IMR-90 (cell line): ENCODE data around the gene NKX6-2. TPM values are rescaled to one million over a fixed set of nuclear protein-coding genes. Genes with fewer than 3 reads are reported as not detected.

Experiments used
- ATAC-seq: fragments of 200-7000 bp; cut with Tn5 transposase; 2 replicates; pipeline ENCODE4 v1.9.1; 2020; ENCODE audit warnings: low read depth, mild to moderate bottlenecking, moderate library complexity
- BruUV-seq: library from RNA; stranded (reverse); fragments of 400-500 nt; replicated peaks from 2 replicates; lab custom pipeline; 2021; lab: Mats Ljungman, UMichigan
- CTCF ChIA-PET: fragments of 300-600 bp; formaldehyde crosslinking; extraction: SDS; loops from one replicate; lab custom pipeline; 2021; ENCODE audit warnings: antibody characterized with exemption; lab: Yijun Ruan, JAX
- POLR2A ChIA-PET: fragments of 300-600 bp; sonication (Branson Sonifier 250); formaldehyde crosslinking; loops from one replicate; lab custom pipeline; 2022; ENCODE audit warnings: antibody characterized with exemption; ENCODE audit not compliant: unreplicated experiment; lab: Charles Lee
- DNase-seq: peaks from one replicate; pipeline ENCODE4 v3.0.0; 2013
- H2AFZ ChIP-seq: replicated peaks from 2 replicates; pipeline ENCODE3; 2013; ENCODE audit warnings: low read length, mild to moderate bottlenecking; ENCODE audit not compliant: poor library complexity
- H2AK5ac ChIP-seq: 2 replicates; pipeline ENCODE4 v1.6.1; 2013; ENCODE audit warnings: low read depth, low read length, inconsistent platforms
- H2AK9ac ChIP-seq: replicated peaks from 2 replicates; pipeline ENCODE3; 2013; ENCODE audit warnings: mild to moderate bottlenecking, low read depth, low read length, moderate library complexity; ENCODE audit not compliant: poor library complexity
- H2BK120ac ChIP-seq: 2 replicates; pipeline ENCODE4 v1.6.1; 2013; ENCODE audit warnings: low read depth, low read length, inconsistent platforms
- H2BK15ac ChIP-seq: 3 replicates; pipeline ENCODE4 v1.6.1; 2013; ENCODE audit warnings: low read depth, low read length, inconsistent platforms
- H2BK20ac ChIP-seq: 2 replicates; pipeline ENCODE4 v1.6.1; 2013; ENCODE audit warnings: low read depth, mild to moderate bottlenecking, inconsistent platforms, low read length, moderate library complexity
- H2BK5ac ChIP-seq: 2 replicates; pipeline ENCODE4 v1.6.1; 2013; ENCODE audit warnings: mild to moderate bottlenecking, low read depth, low read length, inconsistent platforms; ENCODE audit not compliant: poor library complexity, severe bottlenecking
- H3K14ac ChIP-seq: replicated peaks from 2 replicates; pipeline ENCODE4 v1.6.1; 2013; ENCODE audit warnings: low read depth, low read length, inconsistent platforms
- H3K18ac ChIP-seq: 2 replicates; pipeline ENCODE4 v1.6.1; 2013; ENCODE audit warnings: low read depth, low read length, control low read depth
- H3K23ac ChIP-seq: 2 replicates; pipeline ENCODE4 v1.6.1; 2013; ENCODE audit warnings: low read depth, low read length, inconsistent platforms
- H3K27ac ChIP-seq: 2 replicates; pipeline ENCODE4 v1.5.1; 2013; ENCODE audit warnings: mild to moderate bottlenecking, control low read depth, low read length; ENCODE audit not compliant: insufficient read depth
- H3K27me3 ChIP-seq: 2 replicates; pipeline ENCODE4 v1.6.1; 2013; ENCODE audit warnings: low read length; ENCODE audit not compliant: control insufficient read depth, insufficient read depth
- H3K36me3 ChIP-seq: 2 replicates; pipeline ENCODE4 v1.6.1; 2013; ENCODE audit warnings: low read length, mixed read lengths; ENCODE audit not compliant: control insufficient read depth, insufficient read depth
- H3K4ac ChIP-seq: 2 replicates; pipeline ENCODE4 v1.6.1; 2013; ENCODE audit warnings: low read depth, low read length, inconsistent platforms
- H3K4me1 ChIP-seq: 2 replicates; pipeline ENCODE4 v1.6.1; 2013; ENCODE audit warnings: low read length, mixed read lengths; ENCODE audit not compliant: control insufficient read depth, insufficient read depth
- H3K4me2 ChIP-seq: 2 replicates; pipeline ENCODE4 v1.6.1; 2013; ENCODE audit warnings: low read depth, mild to moderate bottlenecking, control low read depth, low read length, moderate library complexity
- H3K4me3 ChIP-seq: 2 replicates; pipeline ENCODE4 v1.5.1; 2013; ENCODE audit warnings: low read depth, mild to moderate bottlenecking, control low read depth, low read length, moderate library complexity; ENCODE audit not compliant: insufficient read depth
- H3K56ac ChIP-seq: 2 replicates; pipeline ENCODE4 v1.6.1; 2013; ENCODE audit warnings: low read length, inconsistent platforms; ENCODE audit not compliant: insufficient read depth; ENCODE audit errors: extremely low read depth
- H3K79me1 ChIP-seq, 2 experiments: 2 replicates each; pipeline ENCODE4 v1.6.1; 2013; ENCODE audit warnings: low read length in 2 of 2, inconsistent platforms in 1 of 2, low read depth in 1 of 2
- H3K9ac ChIP-seq: 2 replicates; pipeline ENCODE4 v1.6.1; 2013; ENCODE audit warnings: low read depth, low read length, control low read depth
- H3K9me1 ChIP-seq: 2 replicates; pipeline ENCODE4 v1.6.1; 2013; ENCODE audit warnings: low read length, inconsistent platforms; ENCODE audit not compliant: insufficient read depth
- H3K9me3 ChIP-seq: 2 replicates; pipeline ENCODE4 v1.6.1; 2013; ENCODE audit warnings: low read length; ENCODE audit not compliant: control insufficient read depth, insufficient read depth
- H4K20me1 ChIP-seq: 2 replicates; pipeline ENCODE4 v1.6.1; 2013; ENCODE audit warnings: low read length, inconsistent platforms; ENCODE audit not compliant: insufficient read depth
- H4K5ac ChIP-seq: 2 replicates; pipeline ENCODE4 v1.6.1; 2013; ENCODE audit warnings: mild to moderate bottlenecking, low read depth, low read length, control low read depth
- H4K8ac ChIP-seq, 2 experiments: 2 replicates each; pipeline ENCODE4 v1.6.1; 2013; ENCODE audit warnings: low read depth in 2 of 2, low read length in 2 of 2, control low read depth in 1 of 2, inconsistent platforms in 1 of 2
- H4K91ac ChIP-seq: 2 replicates; pipeline ENCODE4 v1.6.1; 2013; ENCODE audit warnings: low read depth, low read length, inconsistent platforms; ENCODE audit not compliant: insufficient read depth
- BHLHE40 ChIP-seq: fragments of 150-350 bp; IDR thresholded peaks from 2 replicates; pipeline ENCODE4 v1.6.1; 2016; ENCODE audit warnings: mild to moderate bottlenecking, low read depth, low read length
- CEBPB ChIP-seq: IDR thresholded peaks from 2 replicates; pipeline ENCODE4 v1.6.1; 2012; ENCODE audit warnings: low read depth, low read length, improper control_type of control experiment
- CHD1 ChIP-seq: IDR thresholded peaks from 2 replicates; pipeline ENCODE4 v1.6.1; 2012; ENCODE audit warnings: low read depth, low read length, improper control_type of control experiment
- CTCF ChIP-seq: conservative IDR thresholded peaks from 2 replicates; pipeline ENCODE4 v1.5.1; 2012; ENCODE audit warnings: mild to moderate bottlenecking, low read depth, low read length, improper control_type of control experiment
- ELK1 ChIP-seq: fragments of 150-350 bp; IDR thresholded peaks from 2 replicates; pipeline ENCODE4 v1.6.1; 2016; ENCODE audit warnings: low read depth, mild to moderate bottlenecking, low read length, moderate library complexity, borderline replicate concordance
- FOS ChIP-seq: fragments of 150-350 bp; IDR thresholded peaks from 2 replicates; pipeline ENCODE4 v1.6.1; 2016; ENCODE audit warnings: low read depth, low read length
- MAFK ChIP-seq: IDR thresholded peaks from 2 replicates; pipeline ENCODE4 v1.6.1; 2012; ENCODE audit warnings: low read depth, low read length, improper control_type of control experiment
- MAZ ChIP-seq: IDR thresholded peaks from 2 replicates; pipeline ENCODE4 v1.6.1; 2012; ENCODE audit warnings: low read depth, mild to moderate bottlenecking, low read length, improper control_type of control experiment, moderate library complexity, borderline replicate concordance
- MXI1 ChIP-seq: IDR thresholded peaks from 2 replicates; pipeline ENCODE4 v1.6.1; 2012; ENCODE audit warnings: low read depth, mild to moderate bottlenecking, low read length, moderate library complexity, borderline replicate concordance
- NFE2L2 ChIP-seq: fragments of 150-350 bp; IDR thresholded peaks from 2 replicates; pipeline ENCODE4 v1.6.1; 2016; ENCODE audit warnings: low read depth, mild to moderate bottlenecking, low read length
- POLR2A ChIP-seq: IDR thresholded peaks from 2 replicates; pipeline ENCODE4 v1.6.1; 2012; ENCODE audit warnings: mild to moderate bottlenecking, low read depth, low read length
- RAD21 ChIP-seq: IDR thresholded peaks from 2 replicates; pipeline ENCODE4 v1.6.1; 2012; ENCODE audit warnings: low read length, improper control_type of control experiment
- RCOR1 ChIP-seq: IDR thresholded peaks from 2 replicates; pipeline ENCODE4 v1.6.1; 2012; ENCODE audit warnings: mild to moderate bottlenecking, low read length, improper control_type of control experiment; ENCODE audit not compliant: insufficient replicate concordance
- RFX5 ChIP-seq: IDR thresholded peaks from 2 replicates; pipeline ENCODE4 v1.8.0; 2012; ENCODE audit warnings: low read depth, mild to moderate bottlenecking, low read length, moderate library complexity
- SMC3 ChIP-seq: fragments of 150-350 bp; IDR thresholded peaks from 2 replicates; pipeline ENCODE4 v1.6.1; 2016; ENCODE audit warnings: low read depth, mild to moderate bottlenecking, antibody characterized with exemption, low read length, moderate library complexity
- USF2 ChIP-seq: fragments of 150-350 bp; IDR thresholded peaks from 2 replicates; pipeline ENCODE4 v1.6.1; 2017; ENCODE audit warnings: mild to moderate bottlenecking, antibody characterized with exemption, low read length, low read depth
- WGBS, 2 experiments: methylation state at CpG; one replicate each; pipeline versions ENCODE4 v1.1.5 to v1.1.7; 2013; ENCODE audit warnings: missing lambda C conversion rate in 2 of 2; ENCODE audit not compliant: insufficient read length in 1 of 2; ENCODE audit errors: extremely low coverage in 2 of 2; 5-methylcytosine and 5-hydroxymethylcytosine counted together
- dilution Hi-C: fragments of 300-500 bp; cut with HindIII; formaldehyde crosslinking; loops from one replicate; pipeline ENCODE4 v1.14.3; 2018; ENCODE audit warnings: low sequenced_read_pairs; ENCODE audit not compliant: unreplicated experiment
- in situ Hi-C: fragments of 300-500 bp; cut with MboI; formaldehyde crosslinking; loops from 3 replicates; pipeline ENCODE4 v1.14.3; 2019; ENCODE audit warnings: low sequenced_read_pairs, inconsistent platforms, mixed read lengths
- intact Hi-C: fragments of 100-400 bp; cut with micrococcal nuclease; formaldehyde crosslinking; loops from 2 replicates; pipeline ENCODE4 v1.10.0; 2022
- polyA plus RNA-seq, 3 experiments: library from polyadenylated mRNA; depleted of rRNA; stranded (reverse); fragments of >200 nt; gene quantifications; 2 replicates each; pipeline ENCODE4 v1.2.3, GENCODE V29; 2012; ENCODE audit warnings: low replicate concordance in 1 of 3
- total RNA-seq: library from RNA; depleted of rRNA; stranded (reverse); fragments of >200 nt; gene quantifications from 2 replicates; pipeline ENCODE4 v1.2.3, GENCODE V29; 2012

Gene NKX6-2
- total and polyA plus RNA-seq, 2 of the 4 experiments (the other 2 are of a cell fraction): not detected

- H3K18ac ChIP-seq: no peak overlapping the region
- POLR2A ChIA-PET: no interaction called here
- ATAC-seq: no peak
Observed at GRCh38 chr10:132742837-132743194, 43.1 kb downstream of the NKX6-2 start.

More at GRCh38 chr10:132742837-132743194, 43.1 kb downstream of the NKX6-2 start:
- Histone ChIP-seq H2BK15ac (no peak overlapping the region), H3K9ac (no peak overlapping the region), H3K23ac (no peak overlapping the region), H4K8ac (no peak overlapping the region), H2AFZ (no peak overlapping the region), H3K4me3 (no peak overlapping the region), H2BK5ac (no peak overlapping the region), H2BK20ac (no peak overlapping the region), H3K27ac (no peak overlapping the region), H3K14ac (no peak overlapping the region), H3K9me3 (no peaks in the 10 kb centered on the region), H4K5ac (no peak overlapping the region), H3K4me2 (no peak overlapping the region), H3K56ac (no peak overlapping the region), H2AK5ac (no peak overlapping the region), H4K20me1 (no peaks in the 10 kb centered on the region; the same call in 1 of the 2 replicates), H3K9me1 (no peaks in the 10 kb centered on the region; the same call in 1 of the 2 replicates), H2BK120ac (no peak overlapping the region), H3K79me1 (peaks cover 0 to 7% of the 10 kb centered on the region in 2 experiments; a peak in 1 of 4 replicates), H3K4me1 (peaks cover 9% of the 10 kb centered on the region), H4K91ac (no peak overlapping the region), H3K36me3 (no peaks in the 10 kb centered on the region), H3K27me3 (no peaks in the 10 kb centered on the region), H2AK9ac (no peak overlapping the region), H3K4ac (no peak overlapping the region)
- no TSS peak for BruUV-seq
- WGBS, 2 experiments: 75% methylated on average over 4 of the region's 12 CpGs; no CpG with 5 or more reads in 1 of the 2 experiments
- dilution Hi-C loops (no loop called here), intact Hi-C loops (no loop called here), in situ Hi-C loops (no loop called here)
- no peak for TF ChIP-seq ELK1
- no peak for TF ChIP-seq FOS
- TF ChIP-seq MAZ: no peak
- no peak for TF ChIP-seq CEBPB
- no peak for TF ChIP-seq CHD1
- TF ChIP-seq USF2: no peak
- TF ChIP-seq CTCF: no peak
- TF ChIP-seq NFE2L2: no peak
- TF ChIP-seq RCOR1: no peak
- no peak for TF ChIP-seq BHLHE40
- no peak for TF ChIP-seq MXI1
- no peak for TF ChIP-seq POLR2A
- no peak for TF ChIP-seq MAFK
- TF ChIP-seq RAD21: no peak
- TF ChIP-seq SMC3: no peak
- TF ChIP-seq RFX5: no peak
- CTCF ChIA-PET: no interaction called here
- DNase-seq: no peak
